ENCODE measurements around the gene TRPM1. TPM values are rescaled to one million over a fixed set of nuclear protein-coding genes. Genes with fewer than 3 reads are reported as not detected.

Gene TRPM1
- total RNA-seq, 1 donor from 2014 or later: not detected

DNA sequence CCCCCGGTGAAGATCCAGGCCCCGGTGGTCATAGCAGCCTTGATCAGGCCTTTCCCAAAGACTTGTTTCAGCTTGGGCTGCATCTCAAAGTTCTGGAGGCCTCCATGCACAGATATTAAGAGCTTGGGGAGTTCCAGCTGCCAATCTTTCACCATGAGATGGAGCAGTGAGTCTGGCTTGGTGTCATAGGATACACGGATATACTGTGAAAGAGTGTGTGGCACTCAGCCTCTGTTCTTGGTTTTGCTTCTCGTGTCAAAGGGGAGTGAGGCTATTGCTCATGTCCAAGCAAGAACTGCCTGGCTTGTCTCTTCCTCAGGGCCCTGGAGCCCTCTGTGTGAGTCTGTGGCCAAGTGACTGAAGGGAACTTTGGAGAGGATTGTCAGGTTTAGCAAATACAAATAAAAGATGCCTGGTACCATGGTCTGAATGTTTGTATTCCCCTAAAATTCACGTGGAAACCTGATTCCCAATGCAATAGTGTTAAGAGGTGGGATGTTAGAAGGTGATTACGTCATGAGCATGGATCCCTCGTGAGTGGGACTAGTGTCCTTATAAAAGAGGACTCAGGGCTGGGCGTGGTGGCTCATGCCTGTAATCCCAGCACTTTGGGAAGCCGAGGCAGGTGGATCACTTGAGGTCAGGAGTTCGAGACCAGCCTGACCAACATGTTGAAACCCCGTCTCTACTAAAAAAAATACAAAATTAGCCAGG is 33.5 kb downstream of the TRPM1 start:
- Histone ChIP-seq H3K4me2 (ENCODE audit: low read length) (no peak overlapping the region), H3K36me3 (ENCODE audit: insufficient read depth, low read length) (no peaks in the 10 kb centered on the region), H3K27me3 (ENCODE audit: insufficient read depth, low read length) (no peaks in the 10 kb centered on the region), H2AFZ (ENCODE audit: low read depth, low read length) (no peak overlapping the region), H3K27ac (ENCODE audit: low read depth, low read length) (no peak overlapping the region), H3K4me3 (ENCODE audit: insufficient read depth, low read depth, low read length) (no peak overlapping the region), H3K9ac (ENCODE audit: low read length) (no peak overlapping the region), H3K9me3 (ENCODE audit: insufficient read depth, low read depth, low read length) (no peaks in the 10 kb centered on the region), H3K4me1 (ENCODE audit: insufficient read depth, low read length) (no peaks in the 10 kb centered on the region), H3K79me2 (ENCODE audit: insufficient read depth, low read length) (no peaks in the 10 kb centered on the region), H4K20me1 (ENCODE audit: insufficient read depth, low read length) (no peaks in the 10 kb centered on the region)
- Mint-ChIP-seq H3K27ac (ENCODE audit: unreplicated experiment) (no peak overlapping the region), H3K36me3 (ENCODE audit: low read depth, unreplicated experiment) (no peaks in the 10 kb centered on the region), H3K27me3 (ENCODE audit: low read depth, unreplicated experiment) (peaks cover 10% of the 10 kb centered on the region), H3K4me1 (ENCODE audit: low read depth, unreplicated experiment) (no peaks in the 10 kb centered on the region), H3K9me3 (ENCODE audit: unreplicated experiment) (no peaks in the 10 kb centered on the region), H3K4me3 (ENCODE audit: unreplicated experiment) (no peak overlapping the region)
- TF ChIP-seq EZH2 (IDR thresholded peaks at IDR 0.05; ENCODE audit: insufficient read depth, low read length): no peak
- TF ChIP-seq, protein P1, sequence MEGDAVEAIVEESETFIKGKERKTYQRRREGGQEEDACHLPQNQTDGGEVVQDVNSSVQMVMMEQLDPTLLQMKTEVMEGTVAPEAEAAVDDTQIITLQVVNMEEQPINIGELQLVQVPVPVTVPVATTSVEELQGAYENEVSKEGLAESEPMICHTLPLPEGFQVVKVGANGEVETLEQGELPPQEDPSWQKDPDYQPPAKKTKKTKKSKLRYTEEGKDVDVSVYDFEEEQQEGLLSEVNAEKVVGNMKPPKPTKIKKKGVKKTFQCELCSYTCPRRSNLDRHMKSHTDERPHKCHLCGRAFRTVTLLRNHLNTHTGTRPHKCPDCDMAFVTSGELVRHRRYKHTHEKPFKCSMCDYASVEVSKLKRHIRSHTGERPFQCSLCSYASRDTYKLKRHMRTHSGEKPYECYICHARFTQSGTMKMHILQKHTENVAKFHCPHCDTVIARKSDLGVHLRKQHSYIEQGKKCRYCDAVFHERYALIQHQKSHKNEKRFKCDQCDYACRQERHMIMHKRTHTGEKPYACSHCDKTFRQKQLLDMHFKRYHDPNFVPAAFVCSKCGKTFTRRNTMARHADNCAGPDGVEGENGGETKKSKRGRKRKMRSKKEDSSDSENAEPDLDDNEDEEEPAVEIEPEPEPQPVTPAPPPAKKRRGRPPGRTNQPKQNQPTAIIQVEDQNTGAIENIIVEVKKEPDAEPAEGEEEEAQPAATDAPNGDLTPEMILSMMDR (IDR thresholded peaks at IDR 0.05; ENCODE audit: insufficient read depth, low read depth, low read length): no peak
- FAIRE-seq: no peak
- DNase-seq (ENCODE audit: low read depth): no peak

DNA sequence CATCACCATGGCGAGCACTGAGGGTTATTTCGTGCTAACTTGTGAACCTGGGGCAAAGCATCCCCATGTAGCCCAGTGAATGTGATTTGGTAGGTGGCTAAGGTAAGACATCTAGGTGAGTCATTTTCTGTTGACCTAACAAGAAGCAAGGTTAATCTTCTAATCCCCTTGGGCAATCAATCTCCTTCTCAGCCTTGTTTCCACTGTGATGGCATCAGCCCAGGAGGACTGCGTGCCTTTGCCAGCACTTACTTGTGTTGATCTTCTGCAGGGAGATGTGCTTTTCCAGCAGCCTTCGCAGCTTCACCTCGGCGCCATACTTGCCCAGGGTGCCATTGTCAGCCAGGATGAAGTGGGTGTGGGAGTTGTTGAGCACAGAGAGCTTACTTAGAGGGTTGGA is 35.7 kb downstream of the TRPM1 start:
- Histone ChIP-seq H3K27ac (ENCODE audit: low read depth, low read length) (no peak overlapping the region), H2AFZ (ENCODE audit: low read depth, low read length) (no peak overlapping the region), H3K27me3 (ENCODE audit: insufficient read depth, low read length) (no peaks in the 10 kb centered on the region), H3K4me2 (ENCODE audit: low read length) (no peak overlapping the region), H3K4me1 (ENCODE audit: insufficient read depth, low read length) (no peaks in the 10 kb centered on the region), H3K9me3 (ENCODE audit: insufficient read depth, low read depth, low read length) (no peaks in the 10 kb centered on the region), H3K36me3 (ENCODE audit: insufficient read depth, low read length) (no peaks in the 10 kb centered on the region), H4K20me1 (ENCODE audit: insufficient read depth, low read length) (no peaks in the 10 kb centered on the region), H3K79me2 (ENCODE audit: insufficient read depth, low read length) (no peaks in the 10 kb centered on the region), H3K9ac (ENCODE audit: low read length) (no peak overlapping the region), H3K4me3 (ENCODE audit: insufficient read depth, low read depth, low read length) (no peak overlapping the region)
- no peak overlapping the region for H3K4me3 Mint-ChIP-seq (ENCODE audit: unreplicated experiment)
- no peaks in the 10 kb centered on the region for H3K9me3 Mint-ChIP-seq (ENCODE audit: unreplicated experiment)
- no peak for TF ChIP-seq EZH2 (IDR thresholded peaks at IDR 0.05; ENCODE audit: insufficient read depth, low read length)
- TF ChIP-seq, protein P1 (IDR thresholded peaks at IDR 0.05; ENCODE audit: insufficient read depth, low read depth, low read length): no peak
- no peaks in the 10 kb centered on the region for H3K36me3 Mint-ChIP-seq (ENCODE audit: low read depth, unreplicated experiment)
- H3K27ac Mint-ChIP-seq (ENCODE audit: unreplicated experiment): no peak overlapping the region
- FAIRE-seq (no peak), DNase-seq (ENCODE audit: low read depth) (no peak)
- H3K27me3 Mint-ChIP-seq (ENCODE audit: low read depth, unreplicated experiment): peaks cover 10% of the 10 kb centered on the region
- peaks cover 4% of the 10 kb centered on the region for H3K4me1 Mint-ChIP-seq (ENCODE audit: low read depth, unreplicated experiment)

GRCh38 chr15:31062911-31063310 is 38.6 kb downstream of the TRPM1 start:
- Mint-ChIP-seq H3K9me3 (ENCODE audit: unreplicated experiment) (no peaks in the 10 kb centered on the region), H3K4me3 (ENCODE audit: unreplicated experiment) (no peak overlapping the region), H3K27ac (ENCODE audit: unreplicated experiment) (no peak overlapping the region), H3K36me3 (ENCODE audit: low read depth, unreplicated experiment) (no peaks in the 10 kb centered on the region), H3K4me1 (ENCODE audit: low read depth, unreplicated experiment) (peaks cover 4% of the 10 kb centered on the region), H3K27me3 (ENCODE audit: low read depth, unreplicated experiment) (peaks cover 10% of the 10 kb centered on the region)
- Histone ChIP-seq H3K4me1 (ENCODE audit: insufficient read depth, low read length) (no peaks in the 10 kb centered on the region), H3K36me3 (ENCODE audit: insufficient read depth, low read length) (no peaks in the 10 kb centered on the region), H3K27me3 (ENCODE audit: insufficient read depth, low read length) (no peaks in the 10 kb centered on the region), H3K79me2 (ENCODE audit: insufficient read depth, low read length) (no peaks in the 10 kb centered on the region), H2AFZ (ENCODE audit: low read depth, low read length) (peak overlapping the region; percentile 10), H4K20me1 (ENCODE audit: insufficient read depth, low read length) (no peaks in the 10 kb centered on the region), H3K4me3 (ENCODE audit: insufficient read depth, low read depth, low read length) (no peak overlapping the region), H3K4me2 (ENCODE audit: low read length) (no peak overlapping the region), H3K27ac (ENCODE audit: low read depth, low read length) (no peak overlapping the region), H3K9me3 (ENCODE audit: insufficient read depth, low read depth, low read length) (no peaks in the 10 kb centered on the region), H3K9ac (ENCODE audit: low read length) (no peak overlapping the region)
- DNase-seq (ENCODE audit: low read depth) (no peak), FAIRE-seq (no peak)
- TF ChIP-seq, protein P1 (IDR thresholded peaks at IDR 0.05; ENCODE audit: insufficient read depth, low read depth, low read length): no peak
- no peak for TF ChIP-seq EZH2 (IDR thresholded peaks at IDR 0.05; ENCODE audit: insufficient read depth, low read length)

Data from astrocyte (in vitro differentiated cells and primary cell).